ENCODE results near the gene GOLGA8K.
"Not testable (repeated sequence)": the region's sequence is repeated elsewhere in the genome, so short reads cannot be mapped to it uniquely, and the experiment has no call there.

The GOLGA8K gene

GRCh38 chr15:32350563-32351220 lies 52.4 kb downstream of the GOLGA8K start:
- not testable (repeated sequence) for DNase-seq

GRCh38 chr15:32347037-32347436 lies 56.1 kb downstream of the GOLGA8K start:
- DNase-seq = not testable (repeated sequence)

- not testable (repeated sequence) for DNase-seq
Measured at GRCh38 chr15:32345978-32346547, 57.0 kb downstream of the GOLGA8K start.

GRCh38 chr15:32343921-32344320 lies 59.2 kb downstream of the GOLGA8K start:
- DNase-seq = not testable (repeated sequence)
